MCF 10A (cell line): ENCODE measurements around the gene LMTK2. TPM values are rescaled to one million over a fixed set of nuclear protein-coding genes. Genes with fewer than 3 reads are reported as not detected.

Experiments
- BruUV-seq: library from RNA; stranded (reverse); fragments of 400-500 nt; replicated peaks from 2 replicates; lab custom pipeline; 2021; lab: Mats Ljungman, UMichigan
- CTCF ChIA-PET: fragments of 300-600 bp; sonication (Branson Sonifier 250); formaldehyde crosslinking; extraction: SDS; loops from one replicate; lab custom pipeline; 2021; ENCODE audit warnings: antibody characterized with exemption, inconsistent platforms; lab: Yijun Ruan, JAX
- POLR2A ChIA-PET: fragments of 300-600, 350-650 bp; sonication (Branson Sonifier 250); formaldehyde crosslinking; extraction: SDS; loops from one replicate; lab custom pipeline; 2020; ENCODE audit warnings: antibody characterized with exemption, inconsistent platforms; lab: Yijun Ruan, JAX
- DNase-seq: peaks from one replicate; pipeline ENCODE4 v3.0.0-alpha.2; 2018; ENCODE audit not compliant: unreplicated experiment
- H3K27ac Mint-ChIP-seq: one replicate; pipeline ENCODE4 v1.8.0; 2022; ENCODE audit warnings: mild to moderate bottlenecking, low read depth, mixed read lengths; ENCODE audit not compliant: unreplicated experiment
- H3K27me3 Mint-ChIP-seq: one replicate; pipeline ENCODE4 v1.8.0; 2022; ENCODE audit warnings: mixed read lengths; ENCODE audit not compliant: insufficient read depth, unreplicated experiment
- H3K36me3 Mint-ChIP-seq: one replicate; pipeline ENCODE4 v1.8.0; 2022; ENCODE audit warnings: mild to moderate bottlenecking, moderate library complexity, mixed read lengths; ENCODE audit not compliant: insufficient read depth, unreplicated experiment
- H3K4me1 Mint-ChIP-seq: one replicate; pipeline ENCODE4 v1.8.0; 2022; ENCODE audit warnings: mixed read lengths; ENCODE audit not compliant: insufficient read depth, unreplicated experiment
- H3K4me3 Mint-ChIP-seq: one replicate; pipeline ENCODE4 v1.8.0; 2022; ENCODE audit warnings: mild to moderate bottlenecking, moderate library complexity, mixed read lengths; ENCODE audit not compliant: unreplicated experiment
- H3K9me3 Mint-ChIP-seq: one replicate; pipeline ENCODE4 v1.8.0; 2022; ENCODE audit warnings: mixed read lengths; ENCODE audit not compliant: unreplicated experiment
- CTCF ChIP-seq: fragments of 200-600 bp; IDR thresholded peaks from one replicate; pipeline ENCODE4 v1.8.0; 2022; ENCODE audit warnings: antibody characterized with exemption, mild to moderate bottlenecking; ENCODE audit not compliant: unreplicated experiment
- intact Hi-C: fragments of 100-400 bp; cut with micrococcal nuclease; formaldehyde crosslinking; loops from 2 replicates; pipeline ENCODE4 v1.14.1; 2022
- total RNA-seq: library from RNA; stranded (reverse); gene quantifications from 2 replicates; pipeline ENCODE4 v1.2.3, GENCODE V29; 2022

The LMTK2 gene
- total RNA-seq, 1 experiment from 2014 or later, result 16.8 TPM

- DNase-seq, result no peak
- Mint-ChIP-seq H3K36me3 (peaks cover 5% of the 10 kb centered on the region), H3K4me3 (peak overlapping the region; percentile 100), H3K27ac (no peak overlapping the region), H3K9me3 (no peaks in the 10 kb centered on the region), H3K27me3 (no peaks in the 10 kb centered on the region), H3K4me1 (peaks cover 5% of the 10 kb centered on the region)
- TSS peak; percentile 62 for BruUV-seq
- no peak for TF ChIP-seq CTCF
- POLR2A ChIA-PET, result interaction anchor here (0.7 to 3.5 kb wide), 8 partner anchors 11 to 82 kb away, joined by 3 to 16 read pairs (median 4); no protein-coding TSS in a partner anchor
- CTCF ChIA-PET, result interaction anchor here (0.7 to 1.9 kb wide), 5 partner anchors 9 to 592 kb away, joined by 3 to 6 read pairs (median 3); no protein-coding TSS in a partner anchor
- intact Hi-C loops, result no loop called here
These were observed 144.1 kb downstream of the LMTK2 start for GRCh38 chr7:98250789-98251188.

- DNase-seq, result no peak
- BruUV-seq, result no TSS peak
- ChIA-PET POLR2A (interaction anchor here (0.6 to 3.5 kb wide), 8 partner anchors 11 to 656 kb away, joined by 3 to 16 read pairs (median 4); no protein-coding TSS in a partner anchor), CTCF (interaction anchor here (0.7 to 1.9 kb wide), 5 partner anchors 8 to 592 kb away, joined by 3 to 6 read pairs (median 3); no protein-coding TSS in a partner anchor)
- intact Hi-C loops, result no loop called here
- no peak for TF ChIP-seq CTCF
- Mint-ChIP-seq H3K9me3 (no peaks in the 10 kb centered on the region), H3K4me3 (peak overlapping the region; percentile 100), H3K27ac (no peak overlapping the region), H3K36me3 (peaks cover 6% of the 10 kb centered on the region), H3K4me1 (peaks cover 5% of the 10 kb centered on the region), H3K27me3 (no peaks in the 10 kb centered on the region)
These were observed 144.6 kb downstream of the LMTK2 start for GRCh38 chr7:98251231-98251600.

DNA sequence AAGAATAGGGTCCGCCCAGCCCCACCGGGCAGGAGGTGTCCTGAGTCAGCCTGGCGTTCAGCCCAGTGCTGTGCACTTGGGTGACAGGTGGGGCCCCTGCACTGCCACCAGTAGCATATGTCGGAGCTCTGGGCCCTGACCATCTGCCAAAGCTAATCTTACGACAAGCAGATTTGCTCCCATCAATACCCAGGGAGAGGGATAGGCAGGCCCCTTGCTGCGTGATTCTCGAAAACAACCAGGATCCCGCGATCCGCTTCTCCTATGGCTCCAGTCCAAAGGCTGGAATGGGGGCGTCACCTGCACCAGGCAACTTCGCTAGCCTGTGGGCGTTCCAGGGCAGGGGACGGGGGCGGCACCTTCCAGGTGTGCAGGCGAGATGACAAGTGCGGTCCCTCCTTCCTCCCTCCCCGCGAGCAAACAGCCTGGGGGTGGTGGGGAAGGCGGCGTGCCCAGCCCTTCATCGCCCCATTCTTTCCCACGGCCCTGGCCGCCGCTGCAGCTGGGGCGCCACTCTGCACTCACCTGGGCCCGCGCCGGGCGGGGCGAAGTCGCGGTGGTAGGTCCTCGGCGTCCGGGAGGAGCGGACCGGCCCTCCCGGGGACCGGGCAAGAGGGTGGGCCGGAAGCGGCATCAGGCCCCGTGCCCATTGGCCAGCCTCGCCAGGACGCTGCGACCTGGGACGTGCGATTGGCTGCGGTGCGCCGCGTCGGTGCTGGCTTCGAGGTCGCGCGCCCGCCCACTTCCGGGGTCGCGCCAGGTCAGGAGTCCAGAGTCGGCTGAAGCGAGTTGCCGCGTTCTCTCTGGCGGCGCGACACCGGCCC is 145.2 kb downstream of the LMTK2 start, which contains the start of gene TECPR1:
TSS of gene TECPR1 (minus strand) at position 632 of the 824 bp plus-strand sequence. CDS start 6,086 bp downstream, outside the sequence.
- BruUV-seq, result no TSS peak
- peak; percentile 89 for DNase-seq
- peaks cover 5% of the 10 kb centered on the region for H3K4me1 Mint-ChIP-seq
- H3K27ac Mint-ChIP-seq, result peak within 1 kb of the TSS; percentile 96
- no peaks in the 10 kb centered on the region for H3K9me3 Mint-ChIP-seq
- H3K36me3 Mint-ChIP-seq, result peaks cover 12% of the 10 kb centered on the region
- POLR2A ChIA-PET, result interaction anchor here (0.6 to 3.5 kb wide), 13 partner anchors 10 to 655 kb away, joined by 3 to 16 read pairs (median 4); no protein-coding TSS in a partner anchor
- peak within 1 kb of the TSS; percentile 100 for H3K4me3 Mint-ChIP-seq
- TF ChIP-seq CTCF, result no peak
- CTCF ChIA-PET, result interaction anchor here (0.8 to 1.9 kb wide), 2 partner anchors 65 to 83 kb away, joined by 3 to 5 read pairs; no protein-coding TSS in a partner anchor
- H3K27me3 Mint-ChIP-seq, result no peaks in the 10 kb centered on the region
- intact Hi-C loops, result no loop called here
